Measurements from ENCODE around the gene ZNF200.
"Not testable (repeated sequence)": the region's sequence is repeated elsewhere in the genome, so short reads cannot be mapped to it uniquely, and the experiment has no call there.

- not testable (repeated sequence) for TF ChIP-seq TCF4 (CRISPR knock-in tag; IDR thresholded peaks at IDR 0.05; ENCODE audit: borderline replicate concordance); TOX (CRISPR knock-in tag; IDR thresholded peaks at IDR 0.05; ENCODE audit: borderline replicate concordance); ESRRG (CRISPR knock-in tag; IDR thresholded peaks at IDR 0.05); BACH2 (CRISPR knock-in tag; IDR thresholded peaks at IDR 0.05; ENCODE audit: borderline replicate concordance); ZFP3 (CRISPR knock-in tag; IDR thresholded peaks at IDR 0.05)
Measured at GRCh38 chr16:3205939-3206338, 29.0 kb downstream of the ZNF200 start.

All from SK-N-SH treated with all-trans-retinoic acid at 6 μM for 48 hours (cell line).